GM12865 (cell line): ENCODE data around the gene SRF.
A peak's percentile ranks its signal among the peaks of the same experiment; 100 is the strongest.
"Not testable (repeated sequence)": the region's sequence is repeated elsewhere in the genome, so short reads cannot be mapped to it uniquely, and the experiment has no call there.

ENCODE experiments used
- DNase-seq: peaks from one replicate; pipeline ENCODE4 v3.0.0; 2010; ENCODE audit warnings: low read depth
- H3K4me3 ChIP-seq: 2 replicates; pipeline ENCODE4 v1.5.1; 2011; ENCODE audit warnings: mild to moderate bottlenecking, low read depth, low read length, control low read depth
- CTCF ChIP-seq: IDR thresholded peaks from 2 replicates; pipeline ENCODE4 v1.5.1; 2011; ENCODE audit warnings: low read length, control low read depth, low read depth, inconsistent platforms; ENCODE audit not compliant: insufficient read depth; ENCODE audit errors: missing control alignments

Gene SRF

GRCh38 chr6:43127877-43128276 is 43.2 kb upstream of the SRF start:
- DNase-seq: no peak
- H3K4me3 ChIP-seq: no peak overlapping the region
- TF ChIP-seq CTCF: no peak

GRCh38 chr6:43128926-43129325 is 42.1 kb upstream of the SRF start:
- H3K4me3 ChIP-seq: no peak overlapping the region
- no peak for TF ChIP-seq CTCF
- no peak for DNase-seq

- H3K4me3 ChIP-seq: no peak overlapping the region
- peak; percentile 43 for DNase-seq
- peak; percentile 49 for TF ChIP-seq CTCF
Observed at GRCh38 chr6:43129434-43130194, 41.5 kb upstream of the SRF start.

- no peak for TF ChIP-seq CTCF
- no peak overlapping the region for H3K4me3 ChIP-seq
- no peak for DNase-seq
Observed at GRCh38 chr6:43130429-43130828, 40.6 kb upstream of the SRF start.

GRCh38 chr6:43131379-43131778 is 39.7 kb upstream of the SRF start:
- not testable (repeated sequence) for H3K4me3 ChIP-seq, DNase-seq

GRCh38 chr6:43138267-43138666 is 32.8 kb upstream of the SRF start:
- no peak for DNase-seq
- no peak overlapping the region for H3K4me3 ChIP-seq
- no peak for TF ChIP-seq CTCF

GRCh38 chr6:43139973-43140372 is 31.1 kb upstream of the SRF start:
- DNase-seq, H3K4me3 ChIP-seq: not testable (repeated sequence)

GRCh38 chr6:43141644-43142043 is 29.4 kb upstream of the SRF start:
- TF ChIP-seq CTCF: no peak
- DNase-seq: no peak
- H3K4me3 ChIP-seq: no peak overlapping the region
